B cell (primary cell): ENCODE data around the gene L3MBTL4. TPM values are rescaled to one million over a fixed set of nuclear protein-coding genes. Genes with fewer than 3 reads are reported as not detected.

Source experiments
- ATAC-seq: fragments of 200-7000 bp; cut with Tn5 transposase; one replicate; pipeline ENCODE4 v1.10.0; 2021; ENCODE audit warnings: low read depth, mild to moderate bottlenecking, moderate number of reproducible peaks, moderate library complexity
- CTCF ChIA-PET: fragments of 350-600 bp; sonication (Branson Sonifier 250); formaldehyde crosslinking; loops from one replicate; lab custom pipeline; 2021; ENCODE audit warnings: antibody characterized with exemption, inconsistent platforms; lab: Charles Lee
- POLR2A ChIA-PET: fragments of 350-600 bp; sonication (Branson Sonifier 250); formaldehyde crosslinking; loops from one replicate; lab custom pipeline; 2021; ENCODE audit warnings: antibody characterized with exemption; lab: Charles Lee
- DNase-seq: peaks from one replicate; pipeline ENCODE4 v3.0.0; 2013
- H2AFZ ChIP-seq: 2 replicates; pipeline ENCODE4 v1.6.1; 2012; ENCODE audit warnings: mild to moderate bottlenecking, low read depth, low read length; ENCODE audit not compliant: insufficient read depth, poor library complexity, severe bottlenecking
- H3K27ac ChIP-seq, 2 donors: 1 replicate in 1 of 2; 2 replicates in 1 of 2; pipeline ENCODE4 v1.5.1; 2012 to 2013; ENCODE audit warnings: low read length in 2 of 2, mild to moderate bottlenecking in 2 of 2, moderate library complexity in 1 of 2
- H3K27me3 ChIP-seq, 4 experiments: fragments of 200-600 bp in 1 of 4; sonication (generic) in 1 of 4; replicated peaks in 1 of 4; 1 replicate in 2 of 4; 2 replicates in 2 of 4; pipeline versions ENCODE4 v1.6.1 to v1.7.0; 2013 to 2016; ENCODE audit warnings: low read length in 3 of 4, mild to moderate bottlenecking in 2 of 4, mixed read lengths in 1 of 4, moderate library complexity in 1 of 4; ENCODE audit not compliant: insufficient read depth in 4 of 4, control insufficient read depth in 3 of 4; ENCODE audit errors: control extremely low read depth in 1 of 4
- H3K36me3 ChIP-seq, 2 experiments: replicated peaks in 1 of 2; 1 replicate in 1 of 2; 2 replicates in 1 of 2; pipeline versions ENCODE4 v1.6.1 to v1.7.1; 2013; ENCODE audit warnings: low read length in 1 of 2; ENCODE audit not compliant: insufficient read depth in 2 of 2, control insufficient read depth in 1 of 2; ENCODE audit errors: control extremely low read depth in 1 of 2, extremely low read depth in 1 of 2
- H3K4me1 ChIP-seq, 2 donors: fragments of 200-600 bp in 1 of 2; sonication (generic) in 1 of 2; 1 replicate in 1 of 2; 2 replicates in 1 of 2; pipeline versions ENCODE4 v1.5.1 to v1.6.1; 2013 to 2017; ENCODE audit warnings: low read length in 2 of 2; ENCODE audit not compliant: control insufficient read depth in 2 of 2, insufficient read depth in 2 of 2
- H3K4me2 ChIP-seq: replicated peaks from 2 replicates; pipeline ENCODE3; 2012; ENCODE audit warnings: mild to moderate bottlenecking, low read depth, low read length; ENCODE audit not compliant: poor library complexity, severe bottlenecking
- H3K4me3 ChIP-seq, 5 experiments: fragments of 200-600 bp in 1 of 5; sonication (generic) in 1 of 5; 1 replicate in 3 of 5; 2 replicates in 2 of 5; pipeline versions ENCODE4 v1.5.1 to v1.7.0; 2011 to 2016; ENCODE audit warnings: low read length in 4 of 5, mild to moderate bottlenecking in 4 of 5, low read depth in 2 of 5, control low read depth in 1 of 5, moderate library complexity in 1 of 5; ENCODE audit not compliant: insufficient read depth in 1 of 5; ENCODE audit errors: control extremely low read depth in 1 of 5, extremely low read depth in 1 of 5
- H3K79me2 ChIP-seq: fragments of 200-600 bp; sonication (generic); one replicate; pipeline ENCODE4 v1.6.0; 2016; ENCODE audit warnings: low read length; ENCODE audit not compliant: control insufficient read depth, insufficient read depth
- H3K9ac ChIP-seq: fragments of 200-600 bp; sonication (generic); 2 replicates; pipeline ENCODE4 v1.6.1; 2017; ENCODE audit warnings: mild to moderate bottlenecking, low read length, moderate library complexity
- H3K9me3 ChIP-seq, 3 donors: one replicate each; pipeline versions ENCODE4 v1.6.1 to v1.7.1; 2013; ENCODE audit warnings: low read length in 2 of 3; ENCODE audit not compliant: control insufficient read depth in 2 of 3, insufficient read depth in 1 of 3; ENCODE audit errors: control extremely low read depth in 1 of 3
- H4K20me1 ChIP-seq: 2 replicates; pipeline ENCODE4 v1.6.0; 2012; ENCODE audit warnings: mild to moderate bottlenecking, low read length; ENCODE audit not compliant: insufficient read depth, control insufficient read depth, poor library complexity, severe bottlenecking
- H3K27ac Mint-ChIP-seq: one replicate; pipeline ENCODE4 v1.8.0; 2021; ENCODE audit warnings: mixed read lengths
- H3K27me3 Mint-ChIP-seq: one replicate; pipeline ENCODE4 v1.8.0; 2021; ENCODE audit warnings: mixed read lengths
- H3K4me1 Mint-ChIP-seq: one replicate; pipeline ENCODE4 v1.8.0; 2021; ENCODE audit warnings: mixed read lengths
- H3K4me3 Mint-ChIP-seq: one replicate; pipeline ENCODE4 v1.8.0; 2021; ENCODE audit warnings: mixed read lengths
- H3K9me3 Mint-ChIP-seq: one replicate; pipeline ENCODE4 v1.8.0; 2022; ENCODE audit warnings: mixed read lengths; ENCODE audit not compliant: insufficient read depth
- CTCF ChIP-seq: fragments of 200-600 bp; IDR thresholded peaks from one replicate; pipeline ENCODE4 v1.8.0; 2022; ENCODE audit warnings: antibody characterized with exemption, mild to moderate bottlenecking
- EZH2 ChIP-seq: IDR thresholded peaks from 2 replicates; pipeline ENCODE4 v1.6.1; 2012; ENCODE audit warnings: borderline replicate concordance, low read depth, mild to moderate bottlenecking, moderate library complexity, low read length; ENCODE audit not compliant: insufficient read depth, poor library complexity, severe bottlenecking
- WGBS: methylation state at CpG from one replicate; pipeline ENCODE4 v1.1.5; 2013; ENCODE audit warnings: missing lambda C conversion rate; ENCODE audit not compliant: insufficient coverage; 5-methylcytosine and 5-hydroxymethylcytosine counted together
- intact Hi-C: fragments of 100-400 bp; cut with micrococcal nuclease; formaldehyde crosslinking; loops from one replicate; pipeline ENCODE4 v1.10.0; 2022
- polyA plus RNA-seq: library from polyadenylated mRNA; depleted of rRNA; stranded (reverse); fragments of >200 nt; gene quantifications from 2 replicates; pipeline ENCODE4 v1.2.3, GENCODE V29; 2012
- total RNA-seq, 2 donors: library from RNA; stranded (reverse); fragments of 120-200 nt in 1 of 2; gene quantifications; 1 replicate in 1 of 2; 2 replicates in 1 of 2; pipeline versions ENCODE4 v1.2.3 to v1.2.4, GENCODE V29; 2013 to 2022

The L3MBTL4 gene
- total and polyA plus RNA-seq, 2 donors (not counting 1 experiment from before 2014, with no cell fraction given) = 3.0 to 11.9 TPM

GRCh38 chr18:6010921-6011320, 403.8 kb downstream of the L3MBTL4 start:
- ATAC-seq (no peak), DNase-seq (no peak)
- Mint-ChIP-seq H3K27ac (no peak overlapping the region), H3K4me1 (no peaks in the 10 kb centered on the region), H3K9me3 (no peaks in the 10 kb centered on the region), H3K4me3 (no peak overlapping the region), H3K27me3 (no peaks in the 10 kb centered on the region)
- POLR2A ChIA-PET = no interaction called here
- CTCF ChIA-PET = no interaction called here
- H3K9me3 ChIP-seq = peaks cover 0 to 3% (median 0%) of the 10 kb centered on the region in 3 donors
- no peak for TF ChIP-seq CTCF
- TF ChIP-seq EZH2 = no peak
- no peaks in the 10 kb centered on the region for H3K79me2 ChIP-seq
- H2AFZ ChIP-seq = no peak overlapping the region
- H3K36me3 ChIP-seq = no peaks in the 10 kb centered on the region
- no peaks in the 10 kb centered on the region for H3K4me1 ChIP-seq
- no peaks in the 10 kb centered on the region for H4K20me1 ChIP-seq
- no CpG with 5 or more reads among the region's 1 CpG for WGBS
- H3K4me3 ChIP-seq = no peak overlapping the region
- H3K27me3 ChIP-seq = no peaks in the 10 kb centered on the region
- no peak overlapping the region for H3K27ac ChIP-seq
- intact Hi-C loops = no loop called here
- no peak overlapping the region for H3K9ac ChIP-seq
- no peak overlapping the region for H3K4me2 ChIP-seq

GRCh38 chr18:6010284-6010683, 404.4 kb downstream of the L3MBTL4 start:
- intact Hi-C loops = no loop called here
- ATAC-seq (no peak), DNase-seq (no peak)
- H3K9me3 ChIP-seq = peaks cover 0 to 3% (median 0%) of the 10 kb centered on the region in 3 donors
- no peaks in the 10 kb centered on the region for H3K4me1 ChIP-seq
- ChIA-PET POLR2A (no interaction called here), CTCF (no interaction called here)
- H4K20me1 ChIP-seq = no peaks in the 10 kb centered on the region
- no peak overlapping the region for H2AFZ ChIP-seq
- no peaks in the 10 kb centered on the region for H3K36me3 ChIP-seq
- WGBS = 93% methylated on average over 3 of the region's 5 CpGs
- Mint-ChIP-seq H3K4me1 (no peaks in the 10 kb centered on the region), H3K27ac (no peak overlapping the region), H3K4me3 (no peak overlapping the region), H3K27me3 (no peaks in the 10 kb centered on the region), H3K9me3 (no peaks in the 10 kb centered on the region)
- no peak overlapping the region for H3K9ac ChIP-seq
- H3K27me3 ChIP-seq = no peaks in the 10 kb centered on the region
- H3K4me3 ChIP-seq = no peak overlapping the region
- no peak overlapping the region for H3K27ac ChIP-seq
- TF ChIP-seq EZH2 (no peak), CTCF (no peak)
- H3K4me2 ChIP-seq = no peak overlapping the region
- no peaks in the 10 kb centered on the region for H3K79me2 ChIP-seq
